Common myeloid progenitor, CD34-positive (primary cell): ENCODE data around the gene SLC22A25.

Experiments
- CTCF ChIA-PET: fragments of 350-600 bp; sonication (Branson Sonifier 250); formaldehyde crosslinking; loops from one replicate; lab custom pipeline; 2021; ENCODE audit warnings: antibody characterized with exemption; lab: Charles Lee
- POLR2A ChIA-PET: fragments of 350-600 bp; sonication (Branson Sonifier 250); formaldehyde crosslinking; loops from one replicate; lab custom pipeline; 2021; ENCODE audit warnings: antibody characterized with exemption; lab: Charles Lee
- DNase-seq, 3 donors: peaks; one replicate each; pipeline versions ENCODE4 v3.0.0 to v3.0.0-alpha.2; 2013
- H3K27ac ChIP-seq, 2 experiments: 1 replicate in 1 of 2; 2 replicates in 1 of 2; pipeline ENCODE4 v1.7.0; 2013; ENCODE audit warnings: inconsistent platforms in 2 of 2, low read length in 2 of 2, mild to moderate bottlenecking in 2 of 2, low read depth in 1 of 2, moderate library complexity in 1 of 2; ENCODE audit not compliant: severe bottlenecking in 2 of 2, insufficient read depth in 1 of 2, poor library complexity in 1 of 2
- H3K27me3 ChIP-seq, 5 experiments: replicated peaks in 2 of 5; 1 replicate in 3 of 5; 2 replicates in 2 of 5; pipeline versions ENCODE4 v1.6.1 to v1.7.0; 2013; ENCODE audit warnings: low read length in 4 of 5, mild to moderate bottlenecking in 2 of 5, moderate library complexity in 2 of 5, inconsistent platforms in 1 of 5; ENCODE audit not compliant: insufficient read depth in 5 of 5, control insufficient read depth in 4 of 5
- H3K36me3 ChIP-seq, 4 experiments: 1 replicate in 2 of 4; 2 replicates in 2 of 4; pipeline versions ENCODE4 v1.6.1 to v1.7.0; 2013; ENCODE audit warnings: low read length in 3 of 4, control low read depth in 1 of 4, mild to moderate bottlenecking in 1 of 4; ENCODE audit not compliant: control insufficient read depth in 4 of 4, insufficient read depth in 4 of 4
- H3K4me1 ChIP-seq, 4 experiments: 1 replicate in 3 of 4; 2 replicates in 1 of 4; pipeline versions ENCODE4 v1.6.1 to v1.7.1; 2013; ENCODE audit warnings: low read length in 3 of 4, mild to moderate bottlenecking in 3 of 4, control low read depth in 1 of 4, inconsistent platforms in 1 of 4, moderate library complexity in 1 of 4; ENCODE audit not compliant: control insufficient read depth in 4 of 4, insufficient read depth in 4 of 4; ENCODE audit errors: control extremely low read depth in 1 of 4
- H3K4me3 ChIP-seq, 7 experiments: 1 replicate in 4 of 7; 2 replicates in 3 of 7; pipeline versions ENCODE4 v1.5.1 to v1.7.0; 2013; ENCODE audit warnings: mild to moderate bottlenecking in 7 of 7, low read length in 6 of 7, moderate library complexity in 6 of 7, inconsistent platforms in 2 of 7, low read depth in 2 of 7, control low read depth in 1 of 7; ENCODE audit not compliant: insufficient read depth in 4 of 7, control insufficient read depth in 1 of 7; ENCODE audit errors: extremely low read depth in 1 of 7
- H3K9me3 ChIP-seq, 5 experiments: 1 replicate in 4 of 5; 2 replicates in 1 of 5; pipeline versions ENCODE4 v1.6.1 to v1.7.1; 2013; ENCODE audit warnings: low read length in 4 of 5, mild to moderate bottlenecking in 2 of 5, inconsistent platforms in 1 of 5, low read depth in 1 of 5, moderate library complexity in 1 of 5; ENCODE audit not compliant: control insufficient read depth in 4 of 5, insufficient read depth in 2 of 5; ENCODE audit errors: control extremely low read depth in 1 of 5
- WGBS: methylation state at CpG from one replicate; pipeline ENCODE4 v1.1.5; 2013; ENCODE audit not compliant: insufficient coverage; 5-methylcytosine and 5-hydroxymethylcytosine counted together

SLC22A25 gene

DNA sequence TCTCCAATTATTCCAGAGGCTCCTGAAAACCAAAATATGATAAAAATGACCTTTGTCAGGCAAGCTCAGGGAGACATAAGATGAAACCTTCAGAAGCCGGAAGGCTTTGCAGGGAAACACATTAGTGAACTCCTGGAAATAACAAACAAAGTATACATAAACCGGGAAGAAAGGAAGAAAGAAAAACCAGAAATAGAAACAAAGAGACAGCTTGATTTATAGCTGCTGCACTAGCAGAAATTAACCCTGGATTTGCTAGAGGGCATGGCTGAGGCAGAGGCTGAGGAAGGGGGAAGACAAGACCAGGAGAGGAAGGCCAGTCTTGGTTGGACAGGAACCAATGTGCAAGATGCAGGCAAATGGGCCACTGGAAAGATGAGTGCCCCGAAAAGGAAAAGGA is 33.3 kb downstream of the SLC22A25 start:
- POLR2A ChIA-PET = no interaction called here
- Histone ChIP-seq H3K27ac (no peak overlapping the region), H3K36me3 (no peaks in the 10 kb centered on the region), H3K9me3 (peaks cover 0 to 2% (median 0%) of the 10 kb centered on the region in 5 experiments), H3K4me3 (peak overlapping the region in 2 of 7 experiments; percentile 23 to 39), H3K27me3 (peaks cover 0 to 4% (median 0%) of the 10 kb centered on the region in 5 experiments), H3K4me1 (peaks cover 0 to 22% (median 6%) of the 10 kb centered on the region in 4 experiments)
- CTCF ChIA-PET = interaction anchor here (1.4 kb wide), 1 partner anchor 304 kb away, joined by 4 read pairs; no protein-coding TSS in a partner anchor
- WGBS = 70% methylated on average over 1 of the region's 3 CpGs
- DNase-seq = peak in 1 of 3 donors; percentile 15
